PC-3 (cell line): ENCODE results near the gene TM9SF3.

Experiments
- EZH2 ChIP-seq: fragments of 300-600 bp; sonication (generic); IDR thresholded peaks from one replicate; pipeline ENCODE4 v1.6.1; 2017; ENCODE audit warnings: antibody characterized with exemption, mild to moderate bottlenecking, low read length; ENCODE audit not compliant: unreplicated experiment
- TF ChIP-seq, protein P1 (sequence below): fragments of 300-600 bp; sonication (generic); conservative IDR thresholded peaks from 2 replicates; pipeline ENCODE4 v1.5.1; 2017; ENCODE audit warnings: antibody characterized with exemption, low read depth, mild to moderate bottlenecking, low read length

- TF ChIP-seq, protein P1, sequence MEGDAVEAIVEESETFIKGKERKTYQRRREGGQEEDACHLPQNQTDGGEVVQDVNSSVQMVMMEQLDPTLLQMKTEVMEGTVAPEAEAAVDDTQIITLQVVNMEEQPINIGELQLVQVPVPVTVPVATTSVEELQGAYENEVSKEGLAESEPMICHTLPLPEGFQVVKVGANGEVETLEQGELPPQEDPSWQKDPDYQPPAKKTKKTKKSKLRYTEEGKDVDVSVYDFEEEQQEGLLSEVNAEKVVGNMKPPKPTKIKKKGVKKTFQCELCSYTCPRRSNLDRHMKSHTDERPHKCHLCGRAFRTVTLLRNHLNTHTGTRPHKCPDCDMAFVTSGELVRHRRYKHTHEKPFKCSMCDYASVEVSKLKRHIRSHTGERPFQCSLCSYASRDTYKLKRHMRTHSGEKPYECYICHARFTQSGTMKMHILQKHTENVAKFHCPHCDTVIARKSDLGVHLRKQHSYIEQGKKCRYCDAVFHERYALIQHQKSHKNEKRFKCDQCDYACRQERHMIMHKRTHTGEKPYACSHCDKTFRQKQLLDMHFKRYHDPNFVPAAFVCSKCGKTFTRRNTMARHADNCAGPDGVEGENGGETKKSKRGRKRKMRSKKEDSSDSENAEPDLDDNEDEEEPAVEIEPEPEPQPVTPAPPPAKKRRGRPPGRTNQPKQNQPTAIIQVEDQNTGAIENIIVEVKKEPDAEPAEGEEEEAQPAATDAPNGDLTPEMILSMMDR: no peak
- no peak for TF ChIP-seq EZH2
These were observed 38.2 kb downstream of the TM9SF3 start for GRCh38 chr10:96548589-96548988.
